Body of pancreas (tissue), 4 donors: ENCODE results near the gene DAPK2. TPM values are rescaled to one million over a fixed set of nuclear protein-coding genes. Genes with fewer than 3 reads are reported as not detected.

Experiments
- ATAC-seq: fragments of 150-250 bp; one replicate; pipeline ENCODE4 v1.9.1; 2016
- DNase-seq, 4 donors: peaks; one replicate each; pipeline ENCODE4 v3.0.0-alpha.2; 2019
- H3K27ac ChIP-seq, 4 donors: fragments of 200-600 bp; sonication (generic); 1 replicate in 3 of 4; 2 replicates in 1 of 4; pipeline versions ENCODE4 v1.5.1 to v1.6.1; 2016 to 2019; ENCODE audit warnings: mild to moderate bottlenecking in 1 of 4, mixed read lengths in 1 of 4, moderate library complexity in 1 of 4
- H3K27me3 ChIP-seq, 2 donors: fragments of 200-600 bp; sonication (generic); one replicate each; pipeline ENCODE4 v1.6.0; 2016; ENCODE audit warnings: mild to moderate bottlenecking in 1 of 2
- H3K36me3 ChIP-seq, 2 donors: fragments of 200-600 bp; sonication (generic); replicated peaks in 1 of 2; 2 replicates each; pipeline ENCODE4 v1.5.1; 2016; ENCODE audit warnings: low read depth in 2 of 2; ENCODE audit not compliant: insufficient read depth in 1 of 2
- H3K4me1 ChIP-seq: fragments of 200-600 bp; sonication (generic); one replicate; pipeline ENCODE4 v1.6.0; 2016
- H3K4me3 ChIP-seq, 2 donors: fragments of 200-600 bp; sonication (generic); 1 replicate in 1 of 2; 2 replicates in 1 of 2; pipeline ENCODE4 v1.5.1; 2016 to 2019
- H3K9me3 ChIP-seq, 3 donors: fragments of 200-600 bp; sonication (generic); 1 replicate in 2 of 3; 2 replicates in 1 of 3; pipeline ENCODE4 v1.5.1; 2016
- POLR2A ChIP-seq, 3 donors: fragments of 450-650 bp; IDR thresholded peaks; one replicate each; pipeline ENCODE4 v1.6.1; 2016; ENCODE audit warnings: antibody characterized with exemption in 3 of 3, mild to moderate bottlenecking in 2 of 3
- WGBS, 2 donors: methylation state at CpG; one replicate each; pipeline ENCODE4 v1.1.5; 2017; 5-methylcytosine and 5-hydroxymethylcytosine counted together
- intact Hi-C: fragments of 100-400 bp; cut with DNase I; formaldehyde crosslinking; loops from one replicate; pipeline ENCODE4 v1.15.1; 2023
- total RNA-seq, 2 donors: library from RNA; depleted of rRNA; stranded (reverse); fragments of >200 nt; gene quantifications; one replicate each; pipeline ENCODE4 v1.1.0, GENCODE V29; 2016
- TF ChIP-seq, protein P1 (sequence below), 7 experiments: fragments of 450-650 bp in 4 of 7; fragments of 200-600 bp in 3 of 7; sonication (generic) in 3 of 7; IDR thresholded peaks; one replicate each; pipeline ENCODE4 v1.5.1; 2016 to 2019; ENCODE audit warnings: antibody characterized with exemption in 7 of 7

Gene DAPK2
- total RNA-seq, 2 donors from 2014 or later = 2.9 to 5.9 TPM

- intact Hi-C loops = no loop called here
- no peaks in the 10 kb centered on the region for H3K9me3 ChIP-seq
- no peak overlapping the region for H3K4me3 ChIP-seq
- no peaks in the 10 kb centered on the region for H3K36me3 ChIP-seq
- DNase-seq (no peak), ATAC-seq (no peak)
- peaks cover 7% of the 10 kb centered on the region for H3K4me1 ChIP-seq
- TF ChIP-seq, protein P1, sequence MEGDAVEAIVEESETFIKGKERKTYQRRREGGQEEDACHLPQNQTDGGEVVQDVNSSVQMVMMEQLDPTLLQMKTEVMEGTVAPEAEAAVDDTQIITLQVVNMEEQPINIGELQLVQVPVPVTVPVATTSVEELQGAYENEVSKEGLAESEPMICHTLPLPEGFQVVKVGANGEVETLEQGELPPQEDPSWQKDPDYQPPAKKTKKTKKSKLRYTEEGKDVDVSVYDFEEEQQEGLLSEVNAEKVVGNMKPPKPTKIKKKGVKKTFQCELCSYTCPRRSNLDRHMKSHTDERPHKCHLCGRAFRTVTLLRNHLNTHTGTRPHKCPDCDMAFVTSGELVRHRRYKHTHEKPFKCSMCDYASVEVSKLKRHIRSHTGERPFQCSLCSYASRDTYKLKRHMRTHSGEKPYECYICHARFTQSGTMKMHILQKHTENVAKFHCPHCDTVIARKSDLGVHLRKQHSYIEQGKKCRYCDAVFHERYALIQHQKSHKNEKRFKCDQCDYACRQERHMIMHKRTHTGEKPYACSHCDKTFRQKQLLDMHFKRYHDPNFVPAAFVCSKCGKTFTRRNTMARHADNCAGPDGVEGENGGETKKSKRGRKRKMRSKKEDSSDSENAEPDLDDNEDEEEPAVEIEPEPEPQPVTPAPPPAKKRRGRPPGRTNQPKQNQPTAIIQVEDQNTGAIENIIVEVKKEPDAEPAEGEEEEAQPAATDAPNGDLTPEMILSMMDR (IDR thresholded peaks at IDR 0.05) = no peak
- TF ChIP-seq POLR2A (IDR thresholded peaks at IDR 0.05) = no peak
- H3K27ac ChIP-seq = no peak overlapping the region
- WGBS, 2 donors = 78 to 86% methylated on average over 1 of the region's 1 CpG
- H3K27me3 ChIP-seq = no peaks in the 10 kb centered on the region
These were observed 54.0 kb downstream of the DAPK2 start for GRCh38 chr15:63992300-63992699.

DNA sequence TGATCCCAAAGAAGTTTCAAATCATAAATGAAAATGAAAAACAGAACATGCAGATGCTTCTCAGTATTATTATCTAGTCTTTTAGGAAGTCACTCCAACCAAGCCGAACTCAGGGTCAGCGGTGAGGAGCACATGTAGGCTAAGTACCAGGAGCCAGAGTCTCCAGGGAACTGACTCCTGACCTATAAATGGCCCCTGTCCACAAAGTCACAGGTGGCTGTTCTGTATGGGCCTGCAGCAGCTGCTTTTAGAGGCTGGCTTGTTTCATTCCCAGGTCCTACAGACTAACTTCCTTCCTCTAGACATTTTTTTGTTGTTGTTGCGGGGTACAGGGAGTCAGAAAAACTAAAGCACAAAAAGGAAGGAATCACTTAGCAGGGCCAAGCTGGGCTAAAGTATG lies 54.6 kb downstream of the DAPK2 start:
- H3K4me1 ChIP-seq = peaks cover 7% of the 10 kb centered on the region

DNA sequence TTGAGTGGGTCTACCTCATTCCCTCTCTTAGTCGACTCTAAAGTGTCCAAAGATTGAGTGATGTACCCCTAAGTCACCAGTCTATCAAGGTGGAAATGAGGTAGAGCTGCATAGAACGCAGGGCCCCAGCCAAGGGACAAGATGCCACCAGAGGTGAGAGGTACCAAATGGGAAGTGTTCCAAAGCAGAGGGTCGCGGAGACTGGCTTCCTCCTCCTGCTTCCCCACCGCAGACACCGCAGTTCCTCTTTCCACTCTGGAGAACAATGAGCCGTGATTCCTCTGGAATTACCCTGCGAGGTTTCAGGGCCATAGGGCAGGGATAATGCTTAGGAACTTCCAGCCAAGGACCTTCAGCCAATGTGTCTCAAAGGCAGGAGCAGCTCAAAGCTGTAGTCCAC lies 55.8 kb downstream of the DAPK2 start:
- 61 to 79% methylated on average over 4 to 8 of the region's 8 CpGs for WGBS, 2 donors
- Histone ChIP-seq H3K27ac (no peak overlapping the region), H3K27me3 (no peaks in the 10 kb centered on the region), H3K4me1 (peaks cover 17% of the 10 kb centered on the region), H3K4me3 (no peak overlapping the region), H3K36me3 (no peaks in the 10 kb centered on the region), H3K9me3 (no peaks in the 10 kb centered on the region)
- ATAC-seq (no peak), DNase-seq (no peak)
- TF ChIP-seq, protein P1 (IDR thresholded peaks at IDR 0.05) = no peak
- TF ChIP-seq POLR2A (IDR thresholded peaks at IDR 0.05) = no peak
- intact Hi-C loops = no loop called here

More for the DNA sequence above, 54.6 kb downstream of the DAPK2 start:
- TF ChIP-seq POLR2A (IDR thresholded peaks at IDR 0.05) = no peak
- TF ChIP-seq, protein P1 (IDR thresholded peaks at IDR 0.05) = no peak
- H3K36me3 ChIP-seq = no peaks in the 10 kb centered on the region
- ATAC-seq (no peak), DNase-seq (no peak)
- no peaks in the 10 kb centered on the region for H3K27me3 ChIP-seq
- H3K27ac ChIP-seq = no peak overlapping the region
- intact Hi-C loops = no loop called here
- no peaks in the 10 kb centered on the region for H3K9me3 ChIP-seq
- H3K4me3 ChIP-seq = no peak overlapping the region
- 74 to 90% methylated on average over 3 of the region's 3 CpGs for WGBS, 2 donors

DNA sequence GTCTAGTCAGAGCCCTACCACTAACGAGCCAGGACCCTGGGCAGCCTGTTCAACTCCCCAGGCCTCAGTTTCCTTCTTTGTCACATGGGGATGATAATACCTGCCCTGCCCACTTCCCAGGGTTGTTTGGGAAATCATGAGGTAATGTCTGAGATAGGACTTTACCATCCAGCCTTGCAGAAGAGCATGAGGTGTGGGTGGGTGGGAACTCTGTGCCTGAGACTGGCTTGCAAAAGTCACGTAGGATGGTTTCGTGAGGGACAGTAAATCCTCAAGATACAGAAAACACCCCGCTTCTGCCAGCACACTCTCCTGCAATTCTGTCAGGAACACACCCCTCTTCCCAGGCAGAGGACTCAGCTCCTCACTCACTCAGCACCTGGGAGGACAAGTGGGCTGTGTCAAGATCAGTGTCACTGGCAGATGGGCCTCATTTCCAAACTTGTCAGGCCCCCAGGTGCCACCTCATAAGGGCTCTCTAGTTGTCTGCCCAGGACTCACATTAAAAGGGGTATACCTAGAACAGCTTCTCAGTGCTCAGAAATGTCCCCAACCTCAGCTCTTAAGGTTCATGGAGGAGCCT lies 58.4 kb downstream of the DAPK2 start:
- no peak for DNase-seq
- H3K27ac ChIP-seq = no peak overlapping the region

More for the DNA sequence above, 58.4 kb downstream of the DAPK2 start:
- no peak for ATAC-seq
- peaks cover 22% of the 10 kb centered on the region for H3K4me1 ChIP-seq
- intact Hi-C loops = no loop called here
- no peaks in the 10 kb centered on the region for H3K27me3 ChIP-seq
- no peak overlapping the region for H3K4me3 ChIP-seq
- no peak for TF ChIP-seq POLR2A (IDR thresholded peaks at IDR 0.05)
- TF ChIP-seq, protein P1 (IDR thresholded peaks at IDR 0.05) = no peak
- WGBS, 2 donors = 92 to 96% methylated on average over 4 of the region's 4 CpGs
- H3K36me3 ChIP-seq = no peaks in the 10 kb centered on the region
- no peaks in the 10 kb centered on the region for H3K9me3 ChIP-seq
